Calu3 (cell line): ENCODE results near the gene TMF1. TPM values are rescaled to one million over a fixed set of nuclear protein-coding genes. Genes with fewer than 3 reads are reported as not detected.

ENCODE experiments used
- Bru-seq: library from RNA; stranded (reverse); fragments of 400-500 nt; gene quantifications from one replicate; lab custom pipeline; 2021; lab: Mats Ljungman, UMichigan
- BruChase-seq, 2 experiments: library from RNA; stranded (reverse); fragments of 400-500 nt; gene quantifications; one replicate each; lab custom pipeline; 2021; lab: Mats Ljungman, UMichigan
- BruUV-seq: library from RNA; stranded (reverse); fragments of 400-500 nt; replicated peaks from 2 replicates; lab custom pipeline; 2021; lab: Mats Ljungman, UMichigan
- CTCF ChIA-PET: fragments of 300-600 bp; sonication (Branson Sonifier 250); formaldehyde crosslinking; loops from one replicate; lab custom pipeline; 2022; ENCODE audit warnings: antibody characterized with exemption; lab: Charles Lee
- DNase-seq: peaks from one replicate; pipeline ENCODE4 v3.0.0; 2022
- H3K27ac Mint-ChIP-seq: one replicate; pipeline ENCODE4 v1.8.0; 2022; ENCODE audit warnings: mixed read lengths; ENCODE audit not compliant: unreplicated experiment
- H3K27me3 Mint-ChIP-seq: one replicate; pipeline ENCODE4 v1.8.0; 2022; ENCODE audit warnings: mixed read lengths; ENCODE audit not compliant: unreplicated experiment
- H3K36me3 Mint-ChIP-seq: one replicate; pipeline ENCODE4 v1.8.0; 2022; ENCODE audit warnings: mild to moderate bottlenecking, moderate library complexity, mixed read lengths; ENCODE audit not compliant: insufficient read depth, unreplicated experiment
- H3K4me1 Mint-ChIP-seq: one replicate; pipeline ENCODE4 v1.8.0; 2022; ENCODE audit warnings: mild to moderate bottlenecking, low read depth, mixed read lengths; ENCODE audit not compliant: unreplicated experiment
- H3K4me3 Mint-ChIP-seq: one replicate; pipeline ENCODE4 v1.8.0; 2022; ENCODE audit warnings: mild to moderate bottlenecking, low read depth, moderate library complexity, mixed read lengths; ENCODE audit not compliant: unreplicated experiment
- H3K9me3 Mint-ChIP-seq: one replicate; pipeline ENCODE4 v1.8.0; 2022; ENCODE audit warnings: low read depth, mixed read lengths; ENCODE audit not compliant: unreplicated experiment
- intact Hi-C: fragments of 100-400 bp; cut with micrococcal nuclease; formaldehyde crosslinking; loops from one replicate; pipeline ENCODE4 v1.10.0; 2022; ENCODE audit not compliant: unreplicated experiment
- long read RNA-seq: library from polyadenylated mRNA; stranded (forward); transcript quantifications from one replicate; pipeline ENCODE4 v2.0.0, GENCODE V29; 2022
- total RNA-seq: library from RNA; stranded (reverse); gene quantifications from 2 replicates; pipeline ENCODE4 v1.2.3, GENCODE V29; 2022
- TF ChIP-seq, protein P1 (sequence below): fragments of 200-600 bp; IDR thresholded peaks from one replicate; pipeline ENCODE4 v1.8.0; 2022; ENCODE audit warnings: antibody characterized with exemption; ENCODE audit not compliant: unreplicated experiment

The TMF1 gene, protein sequence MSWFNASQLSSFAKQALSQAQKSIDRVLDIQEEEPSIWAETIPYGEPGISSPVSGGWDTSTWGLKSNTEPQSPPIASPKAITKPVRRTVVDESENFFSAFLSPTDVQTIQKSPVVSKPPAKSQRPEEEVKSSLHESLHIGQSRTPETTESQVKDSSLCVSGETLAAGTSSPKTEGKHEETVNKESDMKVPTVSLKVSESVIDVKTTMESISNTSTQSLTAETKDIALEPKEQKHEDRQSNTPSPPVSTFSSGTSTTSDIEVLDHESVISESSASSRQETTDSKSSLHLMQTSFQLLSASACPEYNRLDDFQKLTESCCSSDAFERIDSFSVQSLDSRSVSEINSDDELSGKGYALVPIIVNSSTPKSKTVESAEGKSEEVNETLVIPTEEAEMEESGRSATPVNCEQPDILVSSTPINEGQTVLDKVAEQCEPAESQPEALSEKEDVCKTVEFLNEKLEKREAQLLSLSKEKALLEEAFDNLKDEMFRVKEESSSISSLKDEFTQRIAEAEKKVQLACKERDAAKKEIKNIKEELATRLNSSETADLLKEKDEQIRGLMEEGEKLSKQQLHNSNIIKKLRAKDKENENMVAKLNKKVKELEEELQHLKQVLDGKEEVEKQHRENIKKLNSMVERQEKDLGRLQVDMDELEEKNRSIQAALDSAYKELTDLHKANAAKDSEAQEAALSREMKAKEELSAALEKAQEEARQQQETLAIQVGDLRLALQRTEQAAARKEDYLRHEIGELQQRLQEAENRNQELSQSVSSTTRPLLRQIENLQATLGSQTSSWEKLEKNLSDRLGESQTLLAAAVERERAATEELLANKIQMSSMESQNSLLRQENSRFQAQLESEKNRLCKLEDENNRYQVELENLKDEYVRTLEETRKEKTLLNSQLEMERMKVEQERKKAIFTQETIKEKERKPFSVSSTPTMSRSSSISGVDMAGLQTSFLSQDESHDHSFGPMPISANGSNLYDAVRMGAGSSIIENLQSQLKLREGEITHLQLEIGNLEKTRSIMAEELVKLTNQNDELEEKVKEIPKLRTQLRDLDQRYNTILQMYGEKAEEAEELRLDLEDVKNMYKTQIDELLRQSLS
- total RNA-seq (31.3 and 34.4 TPM in 2 replicates), Bru-seq, nascent RNA (percentile 88 among the genes with signal in this experiment), BruChase-seq, experiment 1, labeled RNA remaining after a 6-hour chase (percentile 92 among the genes with signal in this experiment), BruChase-seq, experiment 2, labeled RNA remaining after a 2-hour chase (percentile 92 among the genes with signal in this experiment)
- long read RNA-seq, full-length matches to known transcripts = 11 of 31 reads
- long read RNA-seq, partial matches to known transcripts = 2 of 31 reads
- long read RNA-seq, other reads (novel, unspliced or antisense) = 18 of 31 reads

DNA sequence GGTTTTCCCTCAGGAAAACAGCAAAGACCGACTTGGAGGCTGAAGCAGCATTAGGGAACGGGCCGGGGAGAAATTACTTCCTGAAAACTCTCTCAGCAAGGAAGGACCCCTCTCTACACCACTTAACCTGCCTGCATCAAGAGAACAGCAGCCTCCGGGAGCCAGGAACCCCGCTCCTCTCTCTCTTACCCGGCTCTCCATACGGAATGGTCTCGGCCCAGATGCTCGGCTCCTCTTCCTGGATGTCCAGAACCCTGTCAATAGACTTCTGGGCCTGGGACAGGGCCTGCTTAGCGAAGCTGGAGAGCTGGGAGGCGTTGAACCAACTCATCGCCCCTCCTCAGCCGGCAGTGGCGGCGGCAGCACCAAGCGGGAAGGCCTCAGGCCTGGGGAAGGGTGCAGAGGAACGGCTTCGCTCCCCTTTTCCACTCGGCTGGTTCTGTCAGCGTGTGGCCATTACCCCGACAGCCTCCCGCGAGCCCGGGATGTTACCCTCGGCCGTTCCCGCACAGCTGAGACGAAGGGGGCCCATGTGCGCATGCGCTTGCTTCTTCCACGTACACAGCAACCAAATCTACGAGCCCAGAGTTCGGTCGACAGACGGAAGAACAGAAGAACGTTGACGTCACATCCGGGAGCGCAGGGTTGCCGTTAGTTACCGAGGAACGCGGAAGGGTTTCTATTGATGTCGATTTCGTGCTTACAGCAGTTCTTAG, at the start of gene TMF1:
TSS of gene TMF1 (minus strand) at position 578 of the 716 bp plus-strand sequence. CDS start at position 331, 247 bp downstream.
- peak; percentile 96 for DNase-seq
- Mint-ChIP-seq H3K27ac (peak within 1 kb of the TSS; percentile 98), H3K27me3 (no peaks in the 10 kb centered on the region), H3K9me3 (no peaks in the 10 kb centered on the region), H3K36me3 (peaks cover 38% of the 10 kb centered on the region), H3K4me1 (no peaks in the 10 kb centered on the region), H3K4me3 (peak within 1 kb of the TSS; percentile 97)
- CTCF ChIA-PET = interaction anchor here (0.9 to 1.3 kb wide), 2 partner anchors 12 to 38 kb away, joined by 3 read pairs; no protein-coding TSS in a partner anchor
- intact Hi-C loops = loop anchor here (2.0 kb wide), 1 partner anchor 29 kb away; the partner anchor contains the start of gene UBA3
- BruUV-seq = no TSS peak
- TF ChIP-seq, protein P1, sequence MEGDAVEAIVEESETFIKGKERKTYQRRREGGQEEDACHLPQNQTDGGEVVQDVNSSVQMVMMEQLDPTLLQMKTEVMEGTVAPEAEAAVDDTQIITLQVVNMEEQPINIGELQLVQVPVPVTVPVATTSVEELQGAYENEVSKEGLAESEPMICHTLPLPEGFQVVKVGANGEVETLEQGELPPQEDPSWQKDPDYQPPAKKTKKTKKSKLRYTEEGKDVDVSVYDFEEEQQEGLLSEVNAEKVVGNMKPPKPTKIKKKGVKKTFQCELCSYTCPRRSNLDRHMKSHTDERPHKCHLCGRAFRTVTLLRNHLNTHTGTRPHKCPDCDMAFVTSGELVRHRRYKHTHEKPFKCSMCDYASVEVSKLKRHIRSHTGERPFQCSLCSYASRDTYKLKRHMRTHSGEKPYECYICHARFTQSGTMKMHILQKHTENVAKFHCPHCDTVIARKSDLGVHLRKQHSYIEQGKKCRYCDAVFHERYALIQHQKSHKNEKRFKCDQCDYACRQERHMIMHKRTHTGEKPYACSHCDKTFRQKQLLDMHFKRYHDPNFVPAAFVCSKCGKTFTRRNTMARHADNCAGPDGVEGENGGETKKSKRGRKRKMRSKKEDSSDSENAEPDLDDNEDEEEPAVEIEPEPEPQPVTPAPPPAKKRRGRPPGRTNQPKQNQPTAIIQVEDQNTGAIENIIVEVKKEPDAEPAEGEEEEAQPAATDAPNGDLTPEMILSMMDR = no peak

DNA sequence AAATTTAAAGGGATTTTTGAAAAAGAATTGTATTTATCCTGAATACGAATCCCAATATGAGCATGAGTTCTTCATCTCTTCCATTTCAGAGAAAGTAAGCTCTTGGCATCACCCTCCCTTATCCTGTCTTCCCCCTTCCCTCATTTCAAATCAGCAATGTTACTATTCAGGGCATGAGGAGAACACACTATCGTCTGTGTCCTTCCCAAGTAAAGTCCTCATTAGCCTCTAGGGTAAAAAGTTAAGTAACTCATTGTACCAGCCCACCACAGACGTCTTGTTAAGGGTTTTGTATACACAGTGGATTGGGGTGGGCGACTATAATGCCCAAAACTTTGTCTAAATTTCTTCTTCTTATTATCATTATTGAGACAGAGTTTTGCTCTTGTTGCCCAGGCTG, 47.4 kb upstream of the TMF1 start:
- no peak for DNase-seq
- no peaks in the 10 kb centered on the region for H3K27me3 Mint-ChIP-seq

DNA sequence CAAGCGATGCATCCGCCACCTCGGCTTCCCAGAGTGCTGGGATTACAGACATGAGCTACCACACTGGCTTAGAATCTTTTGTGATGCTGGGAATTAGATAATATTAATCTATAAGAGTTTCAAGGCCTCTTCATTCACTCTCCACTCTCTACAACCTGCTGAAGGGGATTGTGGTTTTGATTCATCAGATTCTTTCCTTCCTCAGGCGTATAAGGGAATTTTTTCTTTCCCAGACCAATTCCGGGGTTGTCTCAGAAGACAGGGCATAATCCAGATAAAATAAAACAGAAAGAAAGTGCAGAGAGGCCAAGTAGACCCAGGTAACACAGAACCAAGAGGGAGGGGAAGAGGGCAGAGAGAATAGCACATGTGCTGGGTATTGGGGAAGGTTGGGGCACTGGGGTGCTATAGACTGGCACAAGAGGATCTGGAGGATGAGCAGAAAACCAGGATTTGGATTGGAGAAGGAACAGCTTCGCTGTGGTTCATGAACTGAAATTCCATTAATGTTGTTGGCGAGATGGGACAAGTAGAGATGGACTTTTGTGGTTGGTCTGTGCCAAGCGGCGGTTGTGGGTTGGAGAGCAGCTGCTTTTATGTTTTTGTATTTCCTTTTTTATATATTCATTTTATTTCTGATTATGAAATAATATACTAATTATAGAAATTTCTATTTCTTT, 45.4 kb upstream of the TMF1 start:
- H3K9me3 Mint-ChIP-seq = no peaks in the 10 kb centered on the region
- H3K4me3 Mint-ChIP-seq = no peak overlapping the region
- DNase-seq = no peak
- CTCF ChIA-PET = interaction anchor here (0.7 kb wide), 1 partner anchor 12 kb away, joined by 3 read pairs; no protein-coding TSS in a partner anchor
- no peaks in the 10 kb centered on the region for H3K27me3 Mint-ChIP-seq
- H3K36me3 Mint-ChIP-seq = peaks cover 27% of the 10 kb centered on the region
- peaks cover 17% of the 10 kb centered on the region for H3K4me1 Mint-ChIP-seq
- TF ChIP-seq, protein P1 = no peak
- no TSS peak for BruUV-seq
- H3K27ac Mint-ChIP-seq = no peak overlapping the region
- intact Hi-C loops = no loop called here

More for the DNA sequence above, 47.4 kb upstream of the TMF1 start:
- BruUV-seq = no TSS peak
- Mint-ChIP-seq H3K36me3 (peaks cover 21% of the 10 kb centered on the region), H3K9me3 (no peaks in the 10 kb centered on the region), H3K4me1 (peaks cover 17% of the 10 kb centered on the region), H3K27ac (no peak overlapping the region), H3K4me3 (no peak overlapping the region)
- TF ChIP-seq, protein P1 = no peak
- intact Hi-C loops = no loop called here
- CTCF ChIA-PET = interaction anchor here (0.6 kb wide), 1 partner anchor 234 kb away, joined by 3 read pairs; no protein-coding TSS in a partner anchor
